NCI-H146 (cell line): ENCODE measurements around the gene FCN2.

Source experiments
- DNase-seq: peaks from one replicate; lab custom pipeline; 2025; lab: John Stamatoyannopoulos, UW

FCN2 gene

GRCh38 chr9:134880484-134881312, at the start of gene FCN2:
Gene FCN2, plus strand, starts transcription at chr9:134880810. Its CDS starts 12 bp downstream, at chr9:134880822.
- no peak for DNase-seq

DNA sequence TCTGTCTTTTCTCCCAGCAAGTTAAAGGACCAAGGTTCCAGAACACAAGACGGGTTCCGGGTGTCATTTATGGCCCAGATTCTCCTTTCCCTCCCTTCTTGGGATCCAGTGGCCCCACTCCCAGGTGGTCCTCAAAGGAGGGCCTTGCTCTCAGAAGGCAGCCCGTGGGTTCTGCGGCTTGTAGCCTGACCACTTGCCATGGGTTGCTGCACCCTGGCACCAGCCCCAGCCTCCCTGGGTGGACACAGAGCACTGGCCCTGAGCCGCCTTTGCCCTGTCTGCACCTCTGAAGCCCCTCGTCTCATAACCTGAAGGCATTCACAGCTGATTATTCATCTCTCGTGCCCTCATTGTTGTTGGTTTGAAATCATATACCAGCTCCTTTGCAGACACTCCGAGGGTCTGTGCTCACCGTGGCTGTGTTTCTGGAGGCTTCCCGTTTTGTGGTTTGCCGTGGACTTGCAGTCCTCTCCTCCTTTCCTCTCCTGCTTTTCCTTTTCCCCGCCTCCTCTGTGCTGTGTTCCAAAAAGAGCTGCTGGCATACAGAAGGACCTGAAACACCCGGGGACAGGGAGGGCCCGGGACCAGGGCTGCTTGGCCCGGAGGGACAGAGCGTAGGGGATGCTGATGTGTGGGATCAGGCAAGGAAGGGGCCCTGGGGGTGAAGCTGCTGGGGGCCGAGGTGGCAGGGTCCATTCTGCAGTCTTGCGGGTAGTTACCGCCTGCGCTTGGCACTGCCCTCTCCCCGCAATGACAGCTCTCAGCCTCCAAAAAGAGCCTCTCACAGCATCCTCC, 49.5 kb upstream of the FCN2 start:
- no peak for DNase-seq

- DNase-seq, result no peak
Observed at GRCh38 chr9:134832471-134832870, 48.1 kb upstream of the FCN2 start.

DNA sequence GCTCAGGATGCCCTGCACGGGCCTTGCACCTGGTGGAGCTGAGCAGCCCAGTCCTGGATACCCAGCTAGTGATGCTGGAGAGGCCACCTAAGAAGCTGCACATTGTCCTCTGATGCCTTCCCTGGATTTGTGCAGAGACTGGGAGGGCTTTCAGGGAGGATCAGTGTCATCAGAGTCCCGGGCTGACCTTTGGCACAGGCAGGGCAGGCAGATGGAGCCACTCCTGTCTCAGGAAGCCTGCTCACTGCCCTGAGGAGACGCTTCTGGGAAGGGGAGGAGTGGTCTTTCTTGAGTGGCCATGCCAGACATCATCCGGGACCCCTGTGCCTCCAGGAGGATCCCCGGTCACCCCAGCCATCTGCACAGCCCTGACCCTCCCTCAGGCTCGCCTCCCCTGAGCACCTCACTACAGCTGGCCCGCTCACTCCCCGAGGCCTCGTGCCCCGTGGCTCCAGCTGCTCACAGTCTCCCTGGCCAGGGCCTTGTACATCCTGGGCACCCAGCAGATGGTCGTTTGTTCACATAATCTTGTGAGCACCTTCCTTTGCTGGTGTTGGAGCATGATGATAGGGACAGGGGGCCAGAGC, 47.2 kb upstream of the FCN2 start:
- DNase-seq, result no peak

DNA sequence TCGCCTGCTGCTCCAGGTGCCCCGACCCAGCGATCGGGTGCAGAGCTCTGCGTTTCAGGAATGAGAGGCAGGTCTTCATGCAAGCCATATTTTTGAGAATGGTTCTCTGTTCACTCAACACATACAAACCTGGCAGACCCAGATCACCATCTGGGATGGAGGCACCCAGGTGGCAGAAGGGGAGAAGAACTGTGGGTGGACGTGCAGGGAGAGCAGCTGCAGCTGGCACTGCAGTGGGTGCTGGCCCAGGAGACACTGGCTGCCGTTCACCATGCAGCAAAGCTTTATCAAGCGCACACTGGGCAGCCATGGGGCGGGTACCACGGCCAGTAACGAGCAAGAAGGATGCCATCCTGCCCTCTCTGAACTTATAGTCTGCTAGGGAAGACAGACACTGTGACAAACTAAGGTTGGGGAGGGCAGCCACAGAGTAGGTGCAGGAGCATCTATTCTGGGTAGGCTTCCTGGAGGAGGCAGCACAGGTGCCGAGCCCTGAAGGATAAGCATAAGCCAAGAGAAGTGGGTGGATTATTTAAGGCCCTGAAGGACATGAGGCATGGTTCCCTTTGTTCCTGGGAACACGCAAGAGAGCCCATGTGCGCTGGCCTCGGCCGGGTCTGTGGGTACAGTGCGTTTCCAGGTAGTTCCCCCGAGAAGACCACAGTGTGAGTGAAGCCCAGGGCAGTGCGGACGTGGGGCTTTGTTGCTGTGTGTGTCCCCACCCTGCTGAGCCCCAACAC, 46.2 kb upstream of the FCN2 start:
- no peak for DNase-seq

DNA sequence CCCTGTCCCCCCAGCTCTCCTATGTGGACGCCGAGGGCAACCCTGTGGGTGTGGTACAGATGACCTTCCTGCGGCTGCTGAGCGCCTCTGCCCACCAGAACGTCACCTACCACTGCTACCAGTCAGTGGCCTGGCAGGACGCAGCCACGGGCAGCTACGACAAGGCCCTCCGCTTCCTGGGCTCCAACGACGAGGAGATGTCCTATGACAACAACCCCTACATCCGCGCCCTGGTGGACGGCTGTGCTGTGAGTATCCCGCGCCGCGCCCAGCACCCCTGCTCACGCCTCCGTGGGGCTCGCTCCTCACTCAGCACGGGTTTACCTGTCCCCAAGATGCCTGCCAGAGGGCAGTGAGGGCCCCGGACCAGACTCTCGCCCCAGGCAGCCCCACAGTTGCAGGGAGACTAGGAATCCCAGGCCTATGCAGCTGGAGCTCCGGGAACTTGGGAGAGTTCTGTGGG, 45.6 kb upstream of the FCN2 start:
- no peak for DNase-seq

GRCh38 chr9:134835448-134835847, 45.2 kb upstream of the FCN2 start:
- DNase-seq, result no peak

DNA sequence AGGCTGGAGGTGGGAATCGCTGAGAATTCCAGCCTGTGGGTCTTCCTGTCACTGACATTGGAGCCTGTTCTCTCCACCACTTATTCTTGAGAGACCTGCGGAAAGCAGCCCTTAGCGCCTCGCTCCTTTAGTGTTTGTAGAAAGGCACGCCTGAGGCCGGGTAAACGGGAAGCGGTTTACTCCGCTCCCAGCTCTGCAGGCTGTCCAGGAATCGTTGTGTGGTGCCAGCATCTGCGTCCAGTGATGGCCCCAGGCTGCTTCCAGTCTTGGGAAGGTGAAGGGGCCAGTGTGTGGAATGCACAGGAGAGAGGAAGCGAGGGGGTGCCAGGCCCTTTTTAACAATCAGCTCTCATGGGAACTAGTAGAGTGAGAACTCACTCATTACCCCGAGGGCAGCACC, 44.6 kb upstream of the FCN2 start:
- DNase-seq, result no peak

GRCh38 chr9:134836406-134836970, 44.1 kb upstream of the FCN2 start:
- DNase-seq, result no peak

GRCh38 chr9:134837529-134837928, 43.1 kb upstream of the FCN2 start:
- DNase-seq, result no peak

- DNase-seq, result no peak
Observed at GRCh38 chr9:134838651-134839454, 41.8 kb upstream of the FCN2 start.

GRCh38 chr9:134839455-134840125, 41.0 kb upstream of the FCN2 start:
- DNase-seq, result no peak

- no peak for DNase-seq
Observed at GRCh38 chr9:134840511-134840910, 40.1 kb upstream of the FCN2 start.

DNA sequence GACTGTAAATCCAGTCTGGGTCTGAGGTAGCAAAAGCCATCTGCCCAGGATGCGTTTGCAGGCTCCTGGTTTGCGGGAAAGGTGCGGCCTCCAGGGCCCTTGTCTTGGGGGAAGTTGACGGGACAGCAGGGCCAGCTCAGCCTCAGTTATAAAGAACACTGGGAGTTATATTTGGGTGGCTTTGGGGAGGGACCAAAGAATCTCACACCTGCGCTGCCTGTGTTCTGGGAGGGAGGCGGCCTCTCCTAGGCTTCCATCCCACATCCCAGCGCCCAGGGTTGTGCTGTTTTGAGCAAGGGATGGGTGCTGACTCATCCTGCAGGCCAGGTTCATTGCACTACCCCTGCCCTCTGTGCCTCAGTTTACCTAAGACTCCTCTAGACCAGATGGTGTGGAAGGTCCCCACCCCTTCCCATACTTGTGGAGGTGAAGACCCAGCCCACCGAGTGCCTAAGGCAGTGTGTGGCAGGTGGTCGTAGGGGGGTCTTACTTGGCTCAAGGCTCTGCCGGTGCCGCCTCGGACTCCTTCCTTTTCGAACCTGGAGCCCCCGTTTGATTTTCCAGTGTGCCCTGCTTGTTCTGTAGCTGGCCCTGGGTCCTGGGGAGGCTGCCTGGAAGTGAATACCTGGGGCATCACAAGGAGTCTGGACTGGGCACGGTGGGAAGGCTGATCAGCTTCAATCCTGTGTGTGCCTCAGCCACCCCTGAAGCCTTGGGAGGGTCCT, 39.3 kb upstream of the FCN2 start:
- no peak for DNase-seq

- no peak for DNase-seq
Observed at GRCh38 chr9:134842321-134842720, 38.3 kb upstream of the FCN2 start.

- no peak for DNase-seq
Observed at GRCh38 chr9:134843740-134844139, 36.9 kb upstream of the FCN2 start.

- no peak for DNase-seq
Observed at GRCh38 chr9:134844821-134845220, 35.8 kb upstream of the FCN2 start.

GRCh38 chr9:134846187-134846586, 34.4 kb upstream of the FCN2 start:
- no peak for DNase-seq

GRCh38 chr9:134846699-134847098, 33.9 kb upstream of the FCN2 start:
- no peak for DNase-seq

- no peak for DNase-seq
Observed at GRCh38 chr9:134847138-134847537, 33.5 kb upstream of the FCN2 start.
